DMS153 (cell line): ENCODE results near the gene ARSA.
"Not testable (repeated sequence)": the region's sequence is repeated elsewhere in the genome, so short reads cannot be mapped to it uniquely, and the experiment has no call there.

Source experiments
- DNase-seq: peaks from one replicate; lab custom pipeline; 2025; lab: John Stamatoyannopoulos, UW

The ARSA gene

DNA sequence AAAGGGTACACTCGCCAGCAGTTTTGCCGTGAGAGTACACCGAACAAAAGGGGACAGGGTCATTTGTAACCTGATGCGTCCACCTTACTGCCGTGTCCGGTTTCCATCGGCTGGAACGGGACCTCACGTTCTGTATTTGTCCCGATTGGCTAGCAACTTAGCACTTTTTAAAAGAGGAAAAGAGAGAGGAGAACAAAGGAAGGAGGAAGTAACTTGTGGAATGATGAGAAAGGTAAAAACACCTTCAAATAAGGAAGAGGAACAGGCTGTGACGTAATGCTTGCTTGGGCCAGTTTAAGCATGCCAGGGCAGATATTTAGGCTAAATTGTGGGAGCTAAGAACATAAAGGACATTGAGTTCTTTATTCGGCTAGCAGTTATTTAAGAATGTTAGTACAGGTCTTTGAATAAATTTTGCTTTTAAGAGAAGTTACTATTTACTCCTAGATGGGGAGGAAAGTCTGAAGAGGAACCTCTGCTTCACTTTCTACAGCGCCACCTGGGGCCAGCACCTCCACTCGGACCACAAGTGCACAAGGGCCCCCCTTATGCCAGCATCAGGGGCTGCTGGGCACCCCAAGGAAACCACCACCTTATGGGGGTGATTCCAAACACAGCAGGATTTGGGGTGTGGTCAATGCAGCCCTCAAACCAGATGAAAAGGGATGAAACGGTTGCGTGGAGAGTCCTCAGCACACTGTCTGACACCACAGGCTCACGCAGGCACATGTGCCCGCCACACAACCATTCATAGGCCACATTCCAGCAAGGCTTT, 5.8 kb downstream of the ARSA start:
- DNase-seq: peak; percentile 54

DNA sequence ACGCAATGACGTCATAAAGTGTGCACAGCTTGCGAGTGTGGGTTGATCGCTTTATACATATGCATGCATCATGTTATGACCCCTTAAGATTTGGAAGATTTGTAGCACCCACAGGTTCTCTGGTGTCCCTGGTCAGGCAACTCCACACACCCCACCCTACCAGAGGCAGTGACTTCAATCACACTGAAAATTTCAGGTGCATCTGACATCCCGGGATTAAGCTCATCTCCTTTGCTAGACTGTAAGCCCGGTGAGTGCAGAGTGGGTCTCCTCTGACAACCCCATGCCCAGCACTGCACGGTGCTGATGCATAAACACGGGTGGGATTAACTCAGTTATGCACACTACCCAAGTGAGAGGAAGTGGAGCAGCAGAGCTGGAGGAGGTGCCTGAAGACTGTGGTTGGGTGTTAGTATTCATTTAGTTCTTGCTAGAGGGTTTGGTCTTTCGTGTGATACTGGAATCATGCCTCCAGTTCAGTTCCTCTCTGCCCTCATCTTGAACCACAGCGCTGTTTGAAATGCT, 6.5 kb downstream of the ARSA start:
- no peak for DNase-seq

DNA sequence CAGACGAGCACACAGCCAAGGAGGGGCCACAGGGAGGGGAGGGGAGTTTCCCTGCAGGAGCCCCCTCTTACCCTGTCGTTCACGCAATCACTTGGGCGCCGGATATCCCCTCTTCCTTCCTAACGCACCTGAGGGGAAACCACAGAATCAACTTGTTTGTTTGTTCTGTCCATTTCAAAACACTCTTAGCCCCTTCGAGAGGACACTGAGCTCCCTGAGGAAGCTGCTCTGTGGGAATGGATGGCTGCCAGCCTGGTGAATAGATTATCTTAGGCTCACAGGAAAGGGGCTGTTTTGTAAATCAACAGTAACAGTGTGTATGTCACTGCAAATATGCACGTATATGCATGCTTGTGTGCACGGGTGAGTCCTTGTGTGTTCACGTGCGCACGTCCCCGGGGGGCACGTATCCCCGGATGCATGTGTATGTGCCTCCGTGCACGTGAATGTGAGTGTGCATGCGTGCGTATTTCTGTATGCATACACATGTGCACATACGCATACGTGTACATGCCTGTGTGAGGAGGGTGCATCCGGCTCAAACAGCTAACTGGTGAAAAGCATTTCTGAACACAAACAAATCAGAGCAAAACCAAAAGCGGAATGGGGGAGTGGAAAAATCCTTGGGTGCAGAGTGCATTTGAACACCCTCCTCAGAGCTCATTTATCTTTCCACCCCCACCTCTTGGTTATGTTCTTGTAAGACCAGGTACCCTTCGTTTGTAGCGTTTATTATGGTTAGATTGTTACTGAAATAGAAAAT, 7.2 kb downstream of the ARSA start:
- DNase-seq: no peak

DNA sequence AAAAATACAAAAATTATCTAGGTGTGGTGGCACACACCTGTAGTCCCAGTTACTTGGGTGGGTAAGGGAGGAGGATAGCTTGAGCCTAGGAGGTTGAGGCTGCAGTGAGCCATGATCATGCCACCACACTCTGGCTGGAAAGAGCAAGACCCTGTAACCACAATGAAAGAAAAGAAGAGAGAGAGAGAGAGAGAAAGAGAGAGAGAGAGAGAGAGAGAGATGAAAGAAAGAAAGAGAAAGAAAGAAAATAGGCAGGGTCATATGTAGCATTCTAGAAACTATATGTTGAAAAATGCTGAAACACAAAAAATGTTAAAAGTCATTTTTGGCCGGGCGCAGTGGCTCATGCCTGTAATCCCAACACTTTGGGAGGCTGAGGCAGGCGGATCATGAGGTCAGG, 13.7 kb downstream of the ARSA start:
- not testable (repeated sequence) for DNase-seq

DNA sequence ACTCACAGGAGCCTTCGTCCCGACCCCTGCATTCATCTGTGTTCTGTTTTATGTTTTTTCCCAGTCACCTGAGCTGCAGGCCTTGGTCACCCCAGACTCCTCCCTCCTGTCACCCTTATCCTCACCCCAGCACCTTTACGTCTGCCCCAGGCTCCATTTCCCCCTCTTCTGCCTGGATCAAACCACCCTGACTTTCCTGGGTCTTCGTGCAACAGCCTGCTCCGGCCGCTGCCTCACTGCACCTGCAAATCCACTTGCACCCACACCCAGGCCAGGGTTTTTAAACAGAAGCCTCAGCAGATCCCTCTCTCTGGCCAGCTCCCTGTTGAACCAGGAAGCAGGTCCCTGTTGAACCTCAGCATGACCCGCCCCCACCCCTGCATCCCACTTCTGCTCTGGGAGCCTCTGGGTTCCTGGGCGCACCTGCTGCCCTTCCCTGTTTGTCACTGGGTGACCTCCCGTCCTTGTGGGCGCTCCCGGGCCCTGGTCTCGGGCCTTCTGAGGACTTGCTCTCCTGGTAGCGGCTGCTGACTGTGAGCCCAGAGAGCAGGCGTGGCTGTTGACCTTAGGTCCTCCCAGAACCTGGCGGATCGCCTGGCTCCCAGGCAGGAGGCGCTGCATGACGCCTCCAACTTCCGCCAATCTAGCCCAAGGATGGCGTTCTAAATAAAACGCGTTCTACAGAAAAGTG, 14.5 kb downstream of the ARSA start:
- peak; percentile 87 for DNase-seq

DNA sequence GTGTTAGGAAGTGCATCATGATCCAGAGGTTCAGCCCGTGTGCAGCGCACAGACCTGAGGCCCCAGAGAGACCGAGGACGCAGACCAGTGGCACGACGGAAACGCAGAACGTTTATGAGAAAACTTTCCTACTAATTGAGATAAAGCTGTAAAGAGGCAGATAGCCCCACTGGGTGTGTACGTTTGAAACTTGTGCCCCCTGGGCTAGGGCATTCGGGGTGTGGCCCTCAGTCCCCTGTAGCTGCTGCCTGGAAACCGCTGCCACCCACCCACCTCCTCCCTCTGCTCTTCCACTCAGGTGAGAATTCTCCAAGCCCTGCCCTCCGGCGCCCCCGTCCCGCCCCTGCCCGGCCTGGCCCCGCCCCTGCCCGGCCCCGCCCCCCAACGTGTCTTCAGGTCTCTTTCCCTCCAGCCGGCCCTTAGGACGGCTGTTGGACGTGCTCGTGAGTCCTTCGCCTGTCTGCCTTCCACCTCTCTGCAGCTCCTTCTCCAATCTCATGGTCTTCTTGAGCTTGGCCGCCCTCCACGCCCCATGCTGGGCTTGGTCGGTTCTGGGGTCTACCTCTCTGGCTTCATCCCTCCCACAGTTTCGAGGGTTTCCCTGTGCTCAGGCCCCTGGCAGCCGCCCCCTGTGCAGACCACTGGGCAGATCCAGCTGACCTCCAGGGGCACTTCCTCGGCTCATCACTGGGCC, 15.3 kb downstream of the ARSA start:
- DNase-seq: peak; percentile 41

DNA sequence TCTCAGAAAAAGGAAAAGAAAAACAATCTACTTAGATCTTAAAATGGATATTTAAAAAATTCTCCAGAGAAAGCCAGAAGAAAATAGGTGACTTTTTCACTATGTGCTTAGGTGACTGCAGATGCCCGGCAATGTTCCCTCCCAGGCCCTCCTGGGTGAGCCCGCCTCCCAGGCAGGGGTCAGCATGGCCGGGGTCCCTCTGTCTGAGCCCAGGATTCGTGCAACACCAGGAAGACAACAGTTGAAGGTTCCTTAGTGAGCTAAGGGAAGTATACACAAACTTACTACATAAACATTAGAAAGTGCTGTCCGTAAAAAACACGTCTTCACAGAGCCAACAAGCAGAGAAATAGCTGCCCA, 15.8 kb downstream of the ARSA start:
- no peak for DNase-seq

DNA sequence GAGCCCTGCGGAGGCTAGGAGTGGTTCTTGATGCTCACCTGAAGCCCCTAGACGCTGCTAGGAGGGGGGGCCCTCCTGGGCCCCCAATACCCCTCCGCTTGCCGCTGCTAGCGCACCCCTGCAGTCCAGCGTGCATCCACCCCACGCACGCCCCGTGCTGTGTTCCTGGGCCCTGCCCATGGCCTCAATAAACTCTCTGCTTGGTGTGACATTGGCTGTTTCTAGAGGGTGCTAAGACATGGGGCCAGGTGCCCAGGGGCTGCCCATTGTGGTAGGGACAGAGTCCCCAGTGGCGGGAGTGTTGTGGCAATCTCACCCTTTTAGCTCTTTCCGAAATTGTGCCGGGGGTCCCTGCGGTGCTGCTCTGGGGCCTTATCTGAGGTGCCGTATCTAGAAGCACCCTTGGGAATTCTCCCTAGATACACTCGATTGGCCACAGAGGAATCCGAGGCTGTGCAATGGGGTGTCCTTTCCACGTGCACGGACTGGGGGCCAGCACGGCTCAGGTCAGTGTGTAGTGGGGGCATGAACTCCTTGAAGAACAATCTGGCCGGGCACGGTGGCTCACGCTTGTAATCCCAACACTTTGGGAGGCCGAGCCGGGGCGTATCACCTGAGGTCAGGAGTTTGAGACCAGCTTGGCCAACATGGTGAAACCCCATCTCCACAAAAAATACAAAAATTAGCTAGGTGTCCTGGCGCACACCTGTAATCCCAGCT, 16.5 kb downstream of the ARSA start:
- DNase-seq: no peak

DNA sequence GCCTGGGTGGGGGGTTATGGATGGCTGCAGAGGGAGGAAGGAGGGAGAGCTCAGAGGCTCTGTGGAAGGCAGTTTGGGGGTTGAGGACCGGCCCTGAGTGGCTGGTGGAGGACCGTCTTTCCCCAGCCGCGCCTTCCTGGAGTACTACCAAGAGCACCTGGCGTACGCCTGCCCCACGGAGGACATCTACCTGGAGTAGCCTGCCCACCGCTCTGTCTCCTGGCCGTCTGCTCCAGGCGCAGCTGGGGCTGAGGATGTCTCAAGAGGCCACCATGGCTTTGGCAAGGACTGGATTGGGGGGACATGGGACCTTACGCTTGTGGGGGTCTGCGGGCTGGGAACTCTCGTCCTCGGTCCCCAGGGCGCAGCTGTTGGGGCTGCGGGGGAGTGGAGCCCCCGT, 17.4 kb downstream of the ARSA start:
- no peak for DNase-seq

DNA sequence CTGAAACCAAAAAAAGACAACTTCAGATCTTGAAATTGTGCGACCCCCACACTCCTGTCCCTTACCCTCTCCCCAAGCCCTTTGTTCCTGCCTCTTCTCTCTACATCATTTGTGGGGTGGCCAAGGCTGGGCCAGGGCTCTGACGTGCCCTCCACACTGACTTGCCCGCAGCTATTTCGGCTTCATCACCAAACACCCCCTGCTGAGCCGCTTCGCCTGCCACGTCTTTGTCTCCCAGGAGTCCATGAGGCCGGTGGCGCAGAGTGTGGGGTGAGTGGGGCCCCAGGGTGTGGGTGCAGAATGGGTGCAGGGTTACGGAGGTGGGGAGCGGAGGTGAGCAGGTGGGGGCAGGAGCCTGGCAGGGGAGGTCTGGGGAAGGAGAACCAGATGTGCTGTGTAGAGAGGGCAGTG, 17.9 kb downstream of the ARSA start:
- no peak for DNase-seq

DNA sequence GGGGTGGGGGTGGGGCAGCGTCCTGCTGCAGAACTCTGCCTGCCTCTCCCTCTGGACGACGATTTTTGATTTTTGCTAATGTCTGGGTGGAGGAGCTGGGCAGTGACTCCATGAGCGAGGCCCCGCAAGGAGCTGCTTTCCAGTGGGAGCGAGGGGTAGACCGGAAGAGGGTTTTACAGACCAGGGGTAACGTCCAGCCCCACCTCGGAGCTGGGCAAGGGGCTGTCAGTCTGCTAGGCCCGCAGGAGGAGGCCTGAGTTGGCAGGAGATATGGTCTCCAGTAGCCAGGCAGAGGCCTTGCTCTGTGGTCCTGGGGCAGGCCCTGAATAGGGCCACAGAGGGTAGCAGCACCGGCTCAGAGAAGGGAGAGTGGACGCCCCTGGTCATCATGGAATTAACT, 18.4 kb downstream of the ARSA start:
- DNase-seq: no peak

DNA sequence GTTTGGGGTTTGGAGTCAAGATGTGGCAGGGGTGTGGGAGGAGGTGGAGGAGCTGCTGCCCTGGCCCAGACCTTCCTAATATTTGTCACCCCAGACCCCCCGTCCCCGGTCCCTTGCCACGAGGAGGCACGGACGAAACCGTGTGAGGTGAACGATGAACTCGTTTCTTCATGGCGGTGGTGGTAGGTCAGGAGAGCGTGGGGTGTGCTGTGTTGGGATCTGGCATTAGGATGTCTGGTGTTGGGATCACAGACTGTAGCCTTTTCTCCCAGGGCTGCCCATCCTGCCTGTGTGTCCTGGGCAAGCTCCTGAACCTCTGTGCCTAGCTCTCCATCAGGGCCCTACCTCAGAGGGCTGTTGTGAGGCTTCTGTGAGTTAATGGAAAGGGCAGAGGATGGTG, 19.0 kb downstream of the ARSA start:
- no peak for DNase-seq

DNA sequence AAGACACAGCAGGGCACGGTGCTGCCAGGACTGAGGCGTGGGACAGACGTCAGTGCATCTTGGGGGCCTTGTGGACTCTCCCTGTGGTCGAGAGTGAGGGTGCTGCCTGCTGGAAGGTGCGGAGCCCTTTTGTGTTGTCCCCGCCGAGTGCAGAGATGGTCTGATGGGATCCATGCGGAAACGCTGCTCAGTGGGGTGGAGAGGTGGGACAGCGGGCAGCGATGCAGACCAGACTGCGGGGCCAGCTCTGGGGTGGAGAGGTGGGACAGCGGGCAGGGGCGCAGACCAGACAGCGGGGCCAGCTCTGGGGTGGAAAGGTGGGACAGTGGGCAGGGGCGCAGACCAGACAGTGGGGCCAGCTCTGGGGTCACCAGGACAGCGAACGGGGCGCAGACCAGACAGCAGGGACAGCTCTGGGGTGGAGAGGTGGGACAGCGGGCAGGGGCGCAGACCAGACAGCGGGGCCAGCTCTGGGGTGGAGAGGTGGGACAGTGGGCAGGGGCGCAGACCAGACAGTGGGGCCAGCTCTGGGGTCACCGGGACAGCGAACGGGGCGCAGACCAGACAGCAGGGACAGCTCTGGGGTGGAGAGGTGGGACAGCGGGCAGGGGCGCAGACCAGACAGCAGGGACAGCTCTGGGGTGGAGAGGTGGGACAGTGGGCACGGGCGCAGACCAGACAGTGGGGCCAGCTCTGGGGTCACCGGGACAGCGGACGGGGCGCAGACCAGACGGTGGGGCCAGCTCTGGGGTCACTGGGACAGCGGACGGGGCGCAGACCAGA, 19.7 kb downstream of the ARSA start:
- not testable (repeated sequence) for DNase-seq

DNA sequence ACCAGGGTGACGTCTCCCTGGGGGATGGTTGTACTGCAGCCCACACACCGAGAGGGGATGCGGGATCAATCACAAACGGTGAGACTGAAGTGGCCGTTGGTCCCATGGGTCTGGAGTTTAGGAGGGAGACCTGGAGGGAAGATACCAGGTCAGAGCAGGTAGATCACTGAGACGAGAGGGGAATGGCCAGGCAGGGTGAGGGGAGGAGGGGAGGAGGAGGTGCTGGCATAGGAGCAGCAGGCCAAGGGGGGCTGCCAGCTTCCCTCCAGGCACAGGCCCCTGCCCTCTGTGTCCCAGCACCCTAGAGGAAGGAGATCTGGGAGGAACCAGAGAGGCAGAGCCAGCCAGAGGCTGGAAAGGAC, 20.3 kb downstream of the ARSA start:
- no peak for DNase-seq

DNA sequence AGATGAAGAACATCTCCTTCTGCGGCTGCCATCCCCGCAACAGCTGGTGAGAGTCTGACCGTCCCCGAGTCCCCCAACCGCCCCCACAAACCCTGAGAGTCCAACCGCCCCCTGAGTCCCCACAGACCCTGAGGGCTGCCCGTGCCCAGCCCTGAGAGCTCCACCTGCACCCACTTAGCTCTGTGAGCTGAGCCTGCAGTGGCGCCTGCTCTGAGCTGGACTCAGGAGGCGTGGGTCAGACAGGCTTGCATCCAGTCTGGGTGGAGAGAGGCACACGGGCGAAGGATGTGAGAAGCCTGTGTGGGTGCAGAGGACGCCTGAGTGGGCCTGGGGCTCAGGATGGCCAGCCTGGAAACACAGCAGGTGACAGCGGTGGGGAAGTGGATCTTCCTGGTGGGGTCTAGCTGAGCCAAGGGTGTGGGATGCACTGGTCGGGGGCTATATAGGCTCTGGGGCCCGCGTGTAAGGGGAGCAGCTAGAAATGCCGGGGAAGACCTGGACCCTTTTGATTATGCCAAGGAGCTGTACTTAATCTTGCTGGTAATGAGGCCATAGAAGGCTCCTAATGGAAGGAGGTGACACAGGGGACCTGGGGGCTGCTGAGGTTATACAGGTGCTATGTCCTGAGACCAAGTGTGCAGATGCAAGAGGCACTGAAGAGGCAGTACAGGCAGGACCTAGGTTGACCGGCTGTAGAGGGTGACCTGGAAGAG, 20.9 kb downstream of the ARSA start:
- no peak for DNase-seq

DNA sequence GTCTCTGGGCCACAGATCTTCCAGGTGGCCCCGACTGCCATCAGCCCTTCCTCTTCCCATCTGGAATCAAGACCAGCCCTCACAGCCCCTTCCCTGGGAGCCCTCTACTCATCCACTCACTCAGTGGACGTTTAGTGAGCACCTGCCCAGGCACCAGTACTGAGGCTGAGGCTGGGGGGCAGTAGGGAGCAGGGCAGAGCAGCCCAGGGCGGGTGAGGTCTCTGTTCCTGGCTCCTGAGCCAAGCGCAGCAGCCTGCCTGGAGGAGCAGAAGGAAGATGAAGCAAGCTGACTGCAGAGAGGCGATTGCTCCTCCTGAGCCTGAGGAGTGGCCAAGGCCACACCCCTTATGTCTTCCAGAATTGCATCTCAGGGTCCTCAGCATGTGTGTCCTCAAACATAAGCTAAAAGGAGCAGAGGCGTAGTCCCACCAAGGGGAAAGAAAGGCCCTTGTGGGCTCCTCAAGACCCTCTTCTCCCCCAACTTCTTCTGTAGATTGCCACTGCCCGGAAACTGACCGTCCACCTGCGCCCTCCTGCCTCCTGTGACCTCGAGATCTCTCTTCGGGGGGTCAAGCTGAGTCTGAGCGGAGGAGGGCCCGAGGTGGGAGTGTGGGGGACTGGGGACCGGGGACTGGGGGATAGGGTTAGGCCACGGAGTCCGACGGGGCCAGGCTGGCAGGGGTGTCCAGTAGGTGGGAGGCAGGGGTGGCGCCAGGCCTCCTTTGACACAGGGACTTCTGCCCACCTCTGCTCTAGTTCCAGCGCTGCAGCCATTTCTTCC, 21.6 kb downstream of the ARSA start:
- DNase-seq: no peak

DNA sequence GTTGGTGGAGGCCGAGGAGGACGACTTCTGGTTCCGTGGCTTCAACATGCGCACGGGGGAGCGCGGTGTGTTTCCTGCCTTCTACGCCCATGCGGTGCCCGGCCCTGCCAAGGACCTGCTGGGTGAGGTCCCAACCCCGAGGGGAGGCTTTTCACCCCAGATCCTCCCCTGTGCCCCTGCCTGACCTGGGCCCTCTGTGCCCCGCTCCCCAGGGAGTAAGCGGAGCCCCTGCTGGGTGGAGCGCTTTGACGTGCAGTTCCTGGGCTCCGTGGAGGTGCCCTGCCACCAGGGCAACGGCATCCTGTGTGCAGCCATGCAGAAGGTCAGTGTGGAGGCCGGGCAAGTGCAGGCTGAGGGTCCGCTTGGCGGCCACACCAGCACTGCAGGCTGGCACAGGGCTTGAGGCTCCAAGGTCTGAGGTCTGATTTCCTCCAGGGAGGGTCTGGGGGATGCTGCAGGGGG, 22.3 kb downstream of the ARSA start:
- no peak for DNase-seq

DNA sequence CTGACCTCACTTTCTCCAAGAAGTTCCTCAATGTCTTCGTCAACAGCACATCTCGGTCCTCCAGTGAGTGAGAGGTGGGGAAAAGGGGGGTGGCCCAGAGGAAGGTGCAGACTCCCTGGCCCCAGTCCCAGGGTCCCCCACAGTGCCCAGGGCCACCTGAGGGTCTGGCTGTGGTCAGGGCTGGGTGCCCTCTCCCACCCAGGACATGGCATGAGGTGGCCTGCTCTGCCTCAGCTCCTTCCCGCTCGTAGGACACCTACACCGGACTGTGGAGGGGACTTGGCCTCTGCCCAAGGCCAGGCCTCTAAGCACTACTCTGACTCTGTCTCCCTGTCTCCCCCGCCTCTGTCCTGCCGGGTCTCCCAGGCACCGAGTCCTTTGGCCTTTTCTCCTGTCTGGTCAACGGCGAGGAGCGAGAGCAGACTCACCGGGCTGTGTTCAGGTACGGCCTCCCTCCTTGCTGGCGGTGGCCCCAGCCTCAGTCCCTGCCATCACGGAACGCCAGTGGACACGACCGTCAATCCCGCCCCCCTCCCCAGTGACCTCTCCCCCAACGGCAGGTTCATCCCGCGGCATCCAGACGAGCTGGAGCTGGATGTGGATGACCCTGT, 22.8 kb downstream of the ARSA start:
- DNase-seq: no peak
